ENCODE data around the gene IGLON5. TPM values are rescaled to one million over a fixed set of nuclear protein-coding genes. Genes with fewer than 3 reads are reported as not detected.

The IGLON5 gene
- total RNA-seq = not detected

DNA sequence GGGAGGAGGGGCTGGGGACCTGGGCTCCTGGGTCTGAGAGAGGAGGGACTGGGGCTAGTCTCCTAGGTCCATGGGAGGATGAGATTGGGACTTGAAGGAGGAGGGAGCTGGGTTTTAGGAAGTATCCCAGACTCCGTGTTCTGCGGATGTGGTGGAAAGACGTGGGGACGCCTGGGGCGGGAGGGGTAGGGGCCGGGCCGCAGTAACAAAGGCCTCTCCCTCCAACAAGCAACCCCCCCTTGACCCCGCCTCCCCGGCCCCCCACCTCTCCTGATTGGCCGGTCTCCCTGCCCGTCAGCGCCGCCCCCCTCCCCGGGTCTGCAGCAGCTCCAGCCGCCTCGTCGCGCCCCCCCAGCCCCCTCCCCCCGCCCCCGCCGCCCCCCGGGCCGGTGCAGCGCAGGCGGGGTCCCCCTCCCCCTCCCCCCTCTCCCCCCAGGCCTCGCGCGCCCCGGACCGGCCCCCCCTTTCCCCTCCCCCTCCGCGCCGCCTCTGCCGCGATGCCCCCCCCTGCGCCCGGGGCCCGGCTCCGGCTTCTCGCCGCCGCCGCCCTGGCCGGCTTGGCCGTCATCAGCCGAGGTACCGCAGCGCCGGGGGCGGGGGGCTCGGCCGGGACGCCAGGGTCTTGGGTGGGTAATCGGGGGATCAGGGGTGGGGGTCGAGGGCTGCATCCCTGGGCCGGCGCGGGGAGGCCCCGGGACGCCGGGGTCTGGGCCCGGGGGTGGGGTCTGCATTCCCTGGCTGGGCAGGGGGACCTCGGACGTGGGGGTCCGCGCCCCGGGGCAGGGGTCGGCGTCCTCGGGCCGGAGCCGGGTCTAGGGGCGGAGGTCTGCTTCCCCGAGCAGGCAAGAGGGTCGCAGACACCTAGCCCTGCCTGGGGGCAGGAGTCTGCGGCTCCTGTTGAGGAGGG, at the start of gene IGLON5:
IGLON5 (plus strand) TSS at position 294 of the 907 bp plus-strand sequence; CDS start at position 498, 204 bp downstream.
- DNase-seq = no peak
- H3K4me3 Mint-ChIP-seq = no peak within 1 kb of the TSS
- peaks cover 2% of the 10 kb centered on the region for H3K4me1 Mint-ChIP-seq
- no peaks in the 10 kb centered on the region for H3K36me3 Mint-ChIP-seq (ENCODE audit: low read depth)
- no peak within 1 kb of the TSS for H3K27ac Mint-ChIP-seq
- ChIA-PET CTCF (no interaction called here), POLR2A (no interaction called here)
- H3K27me3 Mint-ChIP-seq = peaks cover 36% of the 10 kb centered on the region
- peaks cover 11% of the 10 kb centered on the region for H3K9me3 Mint-ChIP-seq

DNA sequence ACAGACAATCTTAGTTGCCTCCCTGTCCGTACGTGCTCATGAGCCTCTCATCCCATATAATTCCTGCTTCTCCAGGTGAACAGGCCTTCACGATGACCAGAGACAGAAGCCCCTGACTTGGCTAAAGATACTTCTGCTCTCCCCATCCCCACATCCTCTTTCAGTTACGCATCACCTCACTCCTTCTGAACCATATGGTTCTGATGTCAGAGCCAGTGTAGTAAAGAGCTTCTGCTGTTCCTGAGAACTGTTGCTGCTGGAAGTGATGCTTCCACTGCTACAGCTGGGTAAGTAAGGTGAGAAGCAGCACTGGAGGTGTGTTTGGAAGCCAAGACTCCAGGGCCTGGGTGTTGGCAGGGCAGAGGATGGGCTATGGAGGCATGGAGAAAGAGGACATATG, 47.6 kb upstream of the IGLON5 start:
- Mint-ChIP-seq H3K27ac (no peak overlapping the region), H3K36me3 (ENCODE audit: low read depth) (no peaks in the 10 kb centered on the region), H3K9me3 (no peaks in the 10 kb centered on the region), H3K4me1 (peaks cover 10% of the 10 kb centered on the region), H3K4me3 (no peak overlapping the region), H3K27me3 (peaks cover 23% of the 10 kb centered on the region)
- no peak for DNase-seq
- ChIA-PET CTCF (no interaction called here), POLR2A (no interaction called here)

DNA sequence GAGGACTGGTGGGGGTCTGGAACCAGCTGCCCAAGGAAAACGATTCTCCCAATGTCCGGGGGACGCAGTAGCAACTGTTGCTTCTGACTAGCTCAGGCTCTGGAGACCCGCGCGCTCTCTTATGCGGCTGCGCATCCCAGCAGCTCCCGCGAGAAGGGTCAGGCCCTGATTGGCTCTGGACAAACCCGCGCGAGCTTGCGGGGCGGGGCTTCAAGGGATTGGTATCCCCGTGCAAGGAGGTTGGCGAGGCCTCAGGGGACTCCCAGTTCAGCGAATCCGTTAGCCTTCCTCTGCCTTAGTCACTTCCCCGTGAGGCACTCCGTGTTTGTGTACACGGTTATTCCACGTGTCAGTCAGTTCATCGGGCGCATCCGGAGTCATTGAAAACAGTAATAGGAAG, 40.4 kb upstream of the IGLON5 start:
- no peak for DNase-seq
- Mint-ChIP-seq H3K36me3 (ENCODE audit: low read depth) (no peaks in the 10 kb centered on the region), H3K9me3 (no peaks in the 10 kb centered on the region), H3K27ac (no peak overlapping the region), H3K4me1 (peaks cover 28% of the 10 kb centered on the region), H3K27me3 (peaks cover 4% of the 10 kb centered on the region), H3K4me3 (no peak overlapping the region)
- ChIA-PET CTCF (interaction anchor here (1.0 to 1.5 kb wide), 3 partner anchors 10 to 44 kb away, joined by 3 to 5 read pairs (median 3); no protein-coding TSS in a partner anchor), POLR2A (no interaction called here)

DNA sequence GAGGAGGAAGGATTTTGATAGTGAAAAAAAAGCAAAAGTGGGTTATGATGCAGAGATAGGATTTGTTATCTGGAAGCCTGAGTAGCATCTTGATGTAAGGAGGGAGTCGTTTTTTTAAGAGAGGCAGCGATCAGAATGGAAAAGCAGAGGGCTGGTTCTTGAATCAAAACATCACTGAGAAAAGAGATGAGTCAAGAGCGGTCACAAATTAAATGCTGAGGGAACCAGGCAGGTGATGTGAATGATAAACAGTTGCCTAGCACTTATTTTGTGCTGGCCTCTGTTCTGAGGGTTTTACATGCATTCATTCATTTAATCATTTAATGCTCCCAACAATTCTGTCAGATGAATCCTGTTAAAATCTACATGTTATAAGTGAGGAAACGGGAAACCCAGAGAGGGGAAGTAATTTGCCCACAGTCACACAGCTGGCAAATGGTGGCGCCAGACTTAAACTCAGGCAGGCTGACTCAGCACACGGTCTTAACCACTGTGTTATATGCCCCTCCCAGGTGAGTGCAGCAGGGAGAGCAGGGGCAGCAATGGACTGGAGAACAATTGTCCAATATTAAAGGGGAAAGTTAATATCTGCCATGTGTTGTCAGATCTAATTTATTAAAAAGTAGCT, 39.1 kb upstream of the IGLON5 start:
- H3K27ac Mint-ChIP-seq = peak overlapping the region; percentile 80
- H3K4me3 Mint-ChIP-seq = no peak overlapping the region

DNA sequence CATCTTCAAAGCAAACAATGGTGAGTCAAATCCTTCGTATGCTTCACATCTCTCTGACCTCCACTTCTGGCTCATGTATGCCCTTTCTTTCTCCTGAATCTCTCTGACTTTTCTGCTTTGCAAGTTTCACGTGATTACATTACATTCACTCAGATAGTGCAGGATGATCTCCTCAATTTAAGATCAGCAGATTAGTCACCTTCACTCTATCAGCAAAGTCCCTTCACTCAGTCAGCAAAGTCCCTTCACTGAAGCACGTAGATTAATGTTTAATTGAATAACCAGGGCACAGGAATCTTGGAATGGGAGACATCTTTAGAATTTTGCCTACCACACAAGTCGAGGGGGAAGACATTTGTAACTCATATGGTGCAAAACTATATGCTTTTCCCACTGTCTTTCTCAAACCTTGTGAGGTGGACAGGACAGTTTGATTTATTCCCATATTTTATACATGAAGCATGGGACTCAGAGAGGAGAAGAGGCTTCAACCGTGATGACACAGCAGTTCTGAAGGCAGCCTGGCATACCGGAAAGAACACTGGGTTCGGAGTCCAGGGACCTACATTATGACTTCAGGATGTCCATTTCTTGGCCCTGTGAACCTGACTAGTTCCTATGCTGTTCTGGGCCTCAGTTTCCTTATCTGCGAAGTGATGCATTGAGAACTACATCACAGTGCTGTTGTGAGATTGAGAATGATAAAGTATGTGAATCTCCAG, 37.2 kb upstream of the IGLON5 start:
- POLR2A ChIA-PET = no interaction called here
- no peak for DNase-seq
- peaks cover 26% of the 10 kb centered on the region for H3K4me1 Mint-ChIP-seq
- H3K27me3 Mint-ChIP-seq = peaks cover 14% of the 10 kb centered on the region
- peak overlapping the region; percentile 4 for H3K27ac Mint-ChIP-seq
- CTCF ChIA-PET = no interaction called here
- H3K36me3 Mint-ChIP-seq (ENCODE audit: low read depth) = no peaks in the 10 kb centered on the region
- peaks cover 2% of the 10 kb centered on the region for H3K9me3 Mint-ChIP-seq
- H3K4me3 Mint-ChIP-seq = no peak overlapping the region

More for the DNA sequence above, 39.1 kb upstream of the IGLON5 start:
- ChIA-PET CTCF (interaction anchor here (1.0 kb wide), 1 partner anchor 43 kb away, joined by 3 read pairs; no protein-coding TSS in a partner anchor), POLR2A (no interaction called here)
- DNase-seq = peak; percentile 42
- Mint-ChIP-seq H3K9me3 (no peaks in the 10 kb centered on the region), H3K36me3 (ENCODE audit: low read depth) (no peaks in the 10 kb centered on the region), H3K4me1 (peaks cover 26% of the 10 kb centered on the region), H3K27me3 (peaks cover 4% of the 10 kb centered on the region)

DNA sequence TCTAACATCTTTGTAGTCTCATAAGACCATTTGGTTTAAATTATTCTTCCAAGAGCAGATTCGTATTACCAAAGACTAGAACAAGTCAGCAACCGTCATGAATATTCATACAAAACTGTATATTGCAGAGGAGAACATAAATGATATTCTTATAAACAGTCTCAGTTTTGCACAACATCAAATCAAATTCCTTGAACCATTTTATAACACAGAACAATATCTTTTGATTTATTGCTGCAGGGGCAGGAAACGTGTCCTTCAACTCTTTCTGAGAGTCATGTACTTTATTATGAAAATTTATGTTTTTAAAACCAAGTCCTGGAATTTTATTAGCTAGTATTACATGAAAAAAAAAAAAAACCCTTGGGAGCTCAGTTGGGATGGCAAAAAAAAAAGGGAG, 34.3 kb upstream of the IGLON5 start:
- no peak overlapping the region for H3K4me3 Mint-ChIP-seq
- H3K27me3 Mint-ChIP-seq = peaks cover 33% of the 10 kb centered on the region
- H3K27ac Mint-ChIP-seq = no peak overlapping the region
- H3K4me1 Mint-ChIP-seq = peaks cover 19% of the 10 kb centered on the region
- DNase-seq = no peak
- H3K9me3 Mint-ChIP-seq = peaks cover 9% of the 10 kb centered on the region
- POLR2A ChIA-PET = no interaction called here
- CTCF ChIA-PET = no interaction called here
- H3K36me3 Mint-ChIP-seq (ENCODE audit: low read depth) = no peaks in the 10 kb centered on the region

DNA sequence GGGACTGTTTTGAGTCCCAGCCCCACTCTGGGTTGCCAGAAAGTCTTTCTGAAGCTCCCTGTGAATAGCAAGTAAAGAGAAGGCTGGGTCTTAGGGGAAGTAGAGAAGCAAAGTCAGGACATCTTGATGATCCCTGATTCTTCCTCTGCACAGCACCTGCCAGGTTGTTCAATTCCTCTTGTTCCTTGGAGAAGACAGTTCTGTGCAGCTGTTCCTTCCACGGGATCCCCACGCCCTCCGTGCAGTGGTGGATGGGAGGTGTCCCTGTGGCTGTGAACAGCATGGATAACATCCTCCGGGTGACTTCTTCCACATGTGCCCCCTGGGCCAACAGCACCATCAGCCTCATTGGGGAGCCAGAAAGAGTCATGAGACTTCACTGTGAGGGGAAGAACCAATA, 29.1 kb upstream of the IGLON5 start:
- H3K9me3 Mint-ChIP-seq = peaks cover 9% of the 10 kb centered on the region
- POLR2A ChIA-PET = no interaction called here
- H3K4me3 Mint-ChIP-seq = no peak overlapping the region
- no peak overlapping the region for H3K27ac Mint-ChIP-seq
- CTCF ChIA-PET = no interaction called here
- no peaks in the 10 kb centered on the region for H3K36me3 Mint-ChIP-seq (ENCODE audit: low read depth)
- peaks cover 46% of the 10 kb centered on the region for H3K27me3 Mint-ChIP-seq
- DNase-seq = no peak
- no peaks in the 10 kb centered on the region for H3K4me1 Mint-ChIP-seq

DNA sequence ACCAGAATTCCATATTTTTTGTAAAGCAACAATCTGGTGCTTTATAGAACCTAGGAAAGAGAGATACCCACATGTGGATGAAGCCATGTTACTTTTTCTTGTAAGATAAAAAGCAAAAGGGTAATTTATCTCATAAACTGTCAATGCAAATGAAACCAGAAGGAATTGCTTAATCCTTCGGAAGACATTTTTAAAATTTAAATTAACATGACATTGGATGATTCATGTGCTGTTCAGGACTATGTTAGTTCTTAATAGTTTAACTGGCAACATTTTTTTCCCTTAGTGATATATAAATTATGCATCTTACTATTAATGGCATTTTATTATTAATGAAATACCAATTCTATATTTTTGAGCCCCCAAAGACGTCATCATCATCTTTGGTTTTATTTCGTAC, 25.8 kb upstream of the IGLON5 start:
- H3K27ac Mint-ChIP-seq = no peak overlapping the region
- H3K4me3 Mint-ChIP-seq = no peak overlapping the region
- H3K9me3 Mint-ChIP-seq = peaks cover 3% of the 10 kb centered on the region
- peaks cover 23% of the 10 kb centered on the region for H3K27me3 Mint-ChIP-seq
- CTCF ChIA-PET = no interaction called here
- POLR2A ChIA-PET = no interaction called here
- no peaks in the 10 kb centered on the region for H3K4me1 Mint-ChIP-seq
- DNase-seq = no peak
- no peaks in the 10 kb centered on the region for H3K36me3 Mint-ChIP-seq (ENCODE audit: low read depth)

DNA sequence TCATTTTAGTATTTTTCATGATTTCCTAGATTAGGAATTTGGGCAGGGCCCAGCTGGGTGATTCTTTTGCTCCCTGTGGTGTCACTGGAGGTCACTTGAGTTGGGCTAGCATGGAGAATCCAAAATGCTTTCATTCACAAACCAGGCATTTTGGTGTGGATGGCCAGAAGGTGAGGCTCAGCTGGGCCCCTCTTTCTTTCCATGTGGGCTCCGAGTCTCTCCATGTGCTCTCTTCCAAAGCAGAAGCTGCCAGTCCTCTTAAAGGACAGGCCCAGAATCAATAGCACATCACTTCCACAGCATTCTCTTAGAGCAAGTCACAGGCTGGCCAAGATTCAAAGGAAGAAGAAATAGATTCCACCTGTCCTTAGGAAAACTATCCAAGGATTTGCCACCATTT, 21.8 kb upstream of the IGLON5 start:
- POLR2A ChIA-PET = no interaction called here
- CTCF ChIA-PET = no interaction called here
- no peaks in the 10 kb centered on the region for H3K4me1 Mint-ChIP-seq

DNA sequence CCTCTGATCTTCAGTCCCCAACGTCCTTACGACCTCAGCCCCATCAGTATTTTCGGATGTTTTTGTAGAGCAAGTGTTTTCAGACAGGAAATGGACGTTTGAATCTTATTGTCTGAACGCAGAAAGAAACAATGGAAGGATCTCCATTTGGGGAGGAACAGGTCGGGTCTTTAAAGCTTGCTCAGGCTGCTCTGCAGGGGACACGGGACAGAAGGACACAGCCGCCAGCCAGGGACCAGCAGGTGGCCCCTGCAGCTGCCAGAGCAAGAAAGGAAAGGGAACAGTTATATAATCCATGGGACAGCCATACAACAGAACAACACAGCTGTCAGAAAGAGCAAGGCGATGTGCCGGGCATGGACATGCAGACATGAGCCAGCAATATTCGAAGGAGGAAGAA, 18.5 kb upstream of the IGLON5 start:
- Mint-ChIP-seq H3K27ac (no peak overlapping the region), H3K27me3 (peaks cover 2% of the 10 kb centered on the region), H3K4me1 (no peaks in the 10 kb centered on the region), H3K4me3 (no peak overlapping the region), H3K36me3 (ENCODE audit: low read depth) (no peaks in the 10 kb centered on the region), H3K9me3 (no peaks in the 10 kb centered on the region)
- ChIA-PET POLR2A (no interaction called here), CTCF (no interaction called here)
- DNase-seq = no peak

More for the DNA sequence above, 21.8 kb upstream of the IGLON5 start:
- DNase-seq = no peak
- H3K27ac Mint-ChIP-seq = no peak overlapping the region
- H3K4me3 Mint-ChIP-seq = no peak overlapping the region
- no peaks in the 10 kb centered on the region for H3K9me3 Mint-ChIP-seq
- no peaks in the 10 kb centered on the region for H3K36me3 Mint-ChIP-seq (ENCODE audit: low read depth)
- peaks cover 6% of the 10 kb centered on the region for H3K27me3 Mint-ChIP-seq

DNA sequence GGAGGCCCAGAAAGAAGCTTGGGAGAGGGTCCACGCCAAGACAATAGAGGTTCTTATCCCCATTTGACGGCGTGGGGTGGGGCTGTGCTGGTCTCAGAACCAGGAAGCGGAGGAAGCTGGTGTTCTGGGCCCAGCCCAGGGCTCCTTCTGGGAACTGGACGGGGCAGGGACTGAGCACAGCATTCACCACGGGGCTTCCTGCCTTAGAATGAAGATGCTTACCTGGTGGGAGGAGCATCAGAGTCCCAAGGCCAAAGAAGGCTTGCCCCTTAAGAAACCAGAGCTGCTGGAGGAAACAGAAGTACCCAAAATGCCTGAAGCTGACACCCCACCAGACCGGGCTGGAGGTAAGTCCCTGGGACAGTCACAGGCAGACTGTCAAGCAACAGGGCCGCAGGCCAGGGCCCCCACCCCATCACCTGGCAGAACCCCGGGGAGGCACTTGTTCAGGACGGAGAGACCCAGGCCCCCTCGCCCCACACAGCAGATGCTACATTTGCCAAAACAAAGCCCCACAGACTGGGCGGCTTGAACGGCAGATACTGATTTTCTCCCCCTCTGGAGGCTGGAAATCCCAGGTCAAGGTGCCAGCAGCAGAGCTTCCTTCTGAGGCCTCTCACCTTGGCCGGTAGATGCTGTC, 17.8 kb upstream of the IGLON5 start:
- ChIA-PET POLR2A (no interaction called here), CTCF (no interaction called here)
- Mint-ChIP-seq H3K4me1 (no peaks in the 10 kb centered on the region), H3K36me3 (ENCODE audit: low read depth) (no peaks in the 10 kb centered on the region), H3K27ac (no peak overlapping the region), H3K9me3 (no peaks in the 10 kb centered on the region), H3K4me3 (no peak overlapping the region), H3K27me3 (peaks cover 2% of the 10 kb centered on the region)
- no peak for DNase-seq

DNA sequence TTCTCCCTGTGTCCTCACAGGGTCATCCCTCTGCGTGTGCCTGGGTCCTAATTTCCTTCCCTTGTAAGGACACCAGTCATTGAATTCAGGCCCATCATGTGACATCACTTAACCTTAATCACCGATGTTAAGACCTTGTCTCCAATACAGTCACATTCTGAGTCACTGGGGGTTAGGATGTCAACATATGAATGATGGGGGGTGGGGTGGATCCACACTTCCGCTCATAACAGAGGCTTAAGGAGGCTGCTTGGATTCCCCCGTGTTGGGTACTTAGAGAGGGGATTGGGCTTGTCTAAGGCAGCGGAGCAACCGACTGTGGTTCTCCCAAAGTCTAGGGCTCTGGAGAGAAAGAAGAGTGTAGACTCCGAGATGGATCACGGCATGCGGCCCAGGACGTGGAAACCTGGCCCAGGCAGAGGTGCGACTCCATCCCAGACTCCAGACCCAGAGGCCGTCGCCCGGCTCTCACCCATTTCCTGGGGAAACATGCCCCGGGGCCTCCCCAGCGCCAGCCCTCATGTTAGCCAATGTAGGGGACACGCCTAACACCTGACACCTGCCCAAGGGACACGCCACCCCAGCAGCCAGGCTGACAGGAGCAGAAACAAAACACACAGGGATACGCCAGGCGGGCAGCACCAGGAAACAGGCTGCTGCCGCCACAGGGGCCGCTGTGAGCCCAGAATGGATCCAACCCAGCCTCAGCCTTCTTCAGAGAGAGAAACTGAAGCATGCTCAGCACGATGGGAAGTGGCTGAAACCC, 17.1 kb upstream of the IGLON5 start:
- H3K27ac Mint-ChIP-seq = no peak overlapping the region
- CTCF ChIA-PET = no interaction called here
- POLR2A ChIA-PET = no interaction called here
- H3K9me3 Mint-ChIP-seq = no peaks in the 10 kb centered on the region
- peaks cover 2% of the 10 kb centered on the region for H3K27me3 Mint-ChIP-seq
- no peak overlapping the region for H3K4me3 Mint-ChIP-seq
- DNase-seq = no peak
- no peaks in the 10 kb centered on the region for H3K4me1 Mint-ChIP-seq
- no peaks in the 10 kb centered on the region for H3K36me3 Mint-ChIP-seq (ENCODE audit: low read depth)

Data from activated CD4-positive, alpha-beta T cell treated with anti-CD3 and anti-CD28 coated beads, Interleukin-2, amount 10 ng/mL, durations not matched to agents 7 days and 5 days (primary cell).